SK-N-DZ (cell line): Measurements from ENCODE around the gene UVSSA.

Experiments used
- DNase-seq: peaks from one replicate; pipeline ENCODE4 v3.0.0-alpha.2; 2015; ENCODE audit warnings: low spot score

Gene UVSSA

GRCh38 chr4:1406394-1406980 is 59.5 kb downstream of the UVSSA start, which contains the start of gene NKX1-1:
NKX1-1 (minus strand) TSS chr4:1406442; CDS start chr4:1406442, 0 bp downstream.
- no peak for DNase-seq

- DNase-seq: no peak
Observed at GRCh38 chr4:1406981-1407656, 60.1 kb downstream of the UVSSA start.

- no peak for DNase-seq
Observed at GRCh38 chr4:1407657-1408333, 60.8 kb downstream of the UVSSA start.

GRCh38 chr4:1408418-1408817 is 61.4 kb downstream of the UVSSA start:
- DNase-seq: no peak

GRCh38 chr4:1409079-1409478 is 62.1 kb downstream of the UVSSA start:
- no peak for DNase-seq

- no peak for DNase-seq
Observed at GRCh38 chr4:1409491-1410425, 62.8 kb downstream of the UVSSA start.

GRCh38 chr4:1410491-1411325 is 63.7 kb downstream of the UVSSA start:
- no peak for DNase-seq

GRCh38 chr4:1411436-1412375 is 64.7 kb downstream of the UVSSA start:
- no peak for DNase-seq

- DNase-seq: no peak
Observed at GRCh38 chr4:1412376-1413203, 65.6 kb downstream of the UVSSA start.

GRCh38 chr4:1413204-1413663 is 66.2 kb downstream of the UVSSA start:
- no peak for DNase-seq

- DNase-seq: no peak
Observed at GRCh38 chr4:1413687-1414479, 66.9 kb downstream of the UVSSA start.

GRCh38 chr4:1414831-1415680 is 68.0 kb downstream of the UVSSA start:
- DNase-seq: no peak

GRCh38 chr4:1415681-1415981 is 68.6 kb downstream of the UVSSA start:
- no peak for DNase-seq

- DNase-seq: no peak
Observed at GRCh38 chr4:1416051-1416947, 69.3 kb downstream of the UVSSA start.

- DNase-seq: no peak
Observed at GRCh38 chr4:1416948-1417260, 69.9 kb downstream of the UVSSA start.
